GM20000 (cell line): ENCODE data around the gene RAB1B.

ENCODE experiments used
- DNase-seq: peaks from one replicate; pipeline ENCODE4 v3.0.0; 2012; ENCODE audit warnings: low spot score
- CTCF ChIP-seq: IDR thresholded peaks from 2 replicates; pipeline ENCODE4 v1.5.1; 2012; ENCODE audit warnings: mild to moderate bottlenecking, control low read depth; ENCODE audit errors: extremely low read depth, missing control alignments

Gene RAB1B

GRCh38 chr11:66230978-66231377, 37.5 kb upstream of the RAB1B start:
- no peak for DNase-seq
- TF ChIP-seq CTCF: no peak

DNA sequence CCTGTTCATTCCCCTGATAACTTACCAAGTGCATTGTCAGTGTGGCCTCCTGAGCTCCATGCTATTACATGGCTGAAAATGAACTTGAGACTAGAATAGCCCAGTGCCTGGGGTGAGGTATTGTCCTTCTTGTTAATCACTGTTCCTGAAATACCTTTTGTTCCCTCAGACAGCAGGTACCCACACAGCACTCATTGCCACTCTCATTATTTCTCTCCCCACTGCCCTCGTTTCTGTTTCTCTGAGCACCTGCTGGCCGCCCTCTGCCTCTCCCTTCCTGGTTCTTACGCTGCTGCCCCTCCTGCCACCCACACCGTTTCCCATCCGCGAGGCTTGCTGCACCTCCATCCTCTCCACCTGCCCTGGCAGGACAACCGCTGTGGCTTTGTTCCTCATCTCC, 36.9 kb upstream of the RAB1B start:
- TF ChIP-seq CTCF: no peak
- DNase-seq: no peak

DNA sequence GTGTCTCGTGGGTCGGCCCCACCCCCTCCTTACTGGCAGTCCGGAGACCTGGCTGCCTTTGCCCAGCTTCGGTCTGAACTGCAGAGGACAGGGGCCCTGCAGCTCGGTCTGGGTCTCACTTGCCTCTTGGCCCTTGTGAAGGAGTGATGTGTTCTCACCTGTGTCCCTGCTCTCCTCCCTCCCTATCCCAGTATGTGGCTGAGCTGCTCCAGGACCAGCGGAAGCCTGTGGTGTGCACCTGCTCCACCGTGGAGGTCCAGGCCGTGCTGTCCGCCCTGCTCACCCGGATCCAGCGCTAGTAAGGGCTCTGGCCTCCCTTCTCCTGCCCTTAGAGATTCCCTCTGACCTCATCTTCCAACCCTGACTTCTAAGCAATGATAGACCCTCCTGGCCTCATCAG, 35.7 kb upstream of the RAB1B start:
- DNase-seq: no peak
- no peak for TF ChIP-seq CTCF

DNA sequence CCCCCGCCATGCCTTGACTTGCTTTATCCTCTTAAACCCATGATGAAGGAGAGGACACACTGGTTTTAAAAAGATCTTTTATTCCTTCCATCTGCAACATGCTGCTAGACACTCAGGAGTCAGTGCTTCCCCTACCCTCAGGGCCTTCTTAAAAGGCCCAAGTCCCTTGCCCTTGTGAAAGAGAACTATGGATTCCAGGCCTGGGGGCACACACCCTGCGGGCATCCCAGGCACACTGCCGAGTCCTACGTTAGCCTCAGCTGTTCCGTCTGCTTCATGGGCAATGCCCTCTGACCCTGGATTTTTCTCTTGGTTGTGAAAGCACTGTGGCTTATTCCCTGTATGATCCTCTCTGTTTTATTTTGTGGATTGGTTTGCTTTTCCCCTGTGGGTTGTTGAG, 35.1 kb upstream of the RAB1B start:
- no peak for DNase-seq
- TF ChIP-seq CTCF: no peak

DNA sequence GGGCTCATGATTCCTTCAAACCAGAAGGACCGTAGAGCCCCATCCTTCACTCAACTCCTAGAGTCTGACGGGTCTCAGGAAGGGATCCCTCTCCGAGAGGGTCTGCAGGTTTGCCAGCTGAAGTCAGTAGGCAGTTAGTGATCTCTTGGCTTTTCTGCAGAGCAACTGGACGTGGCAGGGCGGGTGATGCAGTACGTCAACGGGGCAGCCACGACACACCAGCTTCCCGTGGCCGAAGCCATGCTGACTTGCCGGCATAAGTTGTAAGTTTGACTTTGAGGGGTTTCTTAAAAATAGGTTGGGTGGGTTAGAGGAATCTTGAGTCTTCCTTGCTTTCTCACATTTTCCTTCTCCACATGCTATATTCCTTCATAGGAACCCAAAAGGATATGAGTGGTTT, 33.3 kb upstream of the RAB1B start:
- TF ChIP-seq CTCF: no peak

GRCh38 chr11:66237867-66238266, 30.6 kb upstream of the RAB1B start:
- TF ChIP-seq CTCF: no peak
- no peak for DNase-seq

More for the DNA sequence above, 33.3 kb upstream of the RAB1B start:
- DNase-seq: no peak

- no peak for TF ChIP-seq CTCF
- DNase-seq: no peak
These were observed 29.5 kb upstream of the RAB1B start for GRCh38 chr11:66238786-66239413.

DNA sequence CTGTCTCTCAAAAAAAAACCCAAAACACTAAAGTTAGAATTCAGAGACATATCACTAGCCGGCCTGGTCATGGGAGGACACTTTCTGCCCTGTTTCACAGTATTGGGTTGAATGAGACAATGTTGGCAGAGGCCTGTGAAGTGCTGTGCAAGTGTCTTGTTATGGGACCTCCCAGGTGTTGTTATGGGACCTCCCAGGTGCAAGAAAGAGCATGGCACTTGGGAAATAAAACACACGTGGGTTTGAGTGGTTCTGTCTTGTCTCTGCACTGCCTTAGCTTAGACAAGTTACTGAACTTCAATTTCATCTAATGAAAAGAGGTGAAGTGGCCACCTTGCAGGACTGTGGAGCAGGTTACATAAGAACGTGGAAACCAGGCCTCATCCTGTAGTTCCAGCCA, 28.9 kb upstream of the RAB1B start:
- no peak for DNase-seq
- no peak for TF ChIP-seq CTCF
